ENCODE results near the gene BPI.
"Not testable (repeated sequence)": the region's sequence is repeated elsewhere in the genome, so short reads cannot be mapped to it uniquely, and the experiment has no call there.

Gene BPI

GRCh38 chr20:38306379-38306778 is 2.4 kb downstream of the BPI start:
- DNase-seq: no peak

DNA sequence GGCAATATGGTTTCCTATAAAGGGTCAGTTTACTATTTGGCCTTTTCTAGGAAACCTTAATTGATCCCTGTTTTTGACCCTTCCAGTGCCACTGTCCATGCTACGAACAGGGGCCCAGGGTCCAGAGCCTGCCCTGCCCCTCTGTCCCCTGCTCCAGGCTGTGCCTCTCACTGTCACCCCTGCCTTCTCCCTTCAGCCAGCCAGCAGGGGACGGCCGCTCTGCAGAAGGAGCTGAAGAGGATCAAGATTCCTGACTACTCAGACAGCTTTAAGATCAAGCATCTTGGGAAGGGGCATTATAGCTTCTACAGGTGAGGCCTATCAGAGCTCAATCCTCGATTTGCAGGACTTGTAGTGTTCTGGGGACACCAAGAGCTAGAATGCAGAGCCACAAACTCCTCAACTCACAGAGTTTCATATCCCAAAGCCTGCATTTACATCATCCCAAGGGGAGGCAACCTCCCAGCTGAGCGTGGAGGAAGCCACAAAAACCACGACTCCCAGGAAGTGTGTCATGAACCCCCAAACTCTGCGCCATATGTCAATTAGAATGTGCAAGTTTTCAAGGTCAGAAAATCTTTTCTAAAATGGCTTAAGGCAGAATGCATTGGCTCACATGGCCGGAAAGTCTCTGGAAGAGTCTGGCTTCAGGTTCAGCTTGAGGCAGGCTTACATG is 3.6 kb downstream of the BPI start:
- DNase-seq: no peak

DNA sequence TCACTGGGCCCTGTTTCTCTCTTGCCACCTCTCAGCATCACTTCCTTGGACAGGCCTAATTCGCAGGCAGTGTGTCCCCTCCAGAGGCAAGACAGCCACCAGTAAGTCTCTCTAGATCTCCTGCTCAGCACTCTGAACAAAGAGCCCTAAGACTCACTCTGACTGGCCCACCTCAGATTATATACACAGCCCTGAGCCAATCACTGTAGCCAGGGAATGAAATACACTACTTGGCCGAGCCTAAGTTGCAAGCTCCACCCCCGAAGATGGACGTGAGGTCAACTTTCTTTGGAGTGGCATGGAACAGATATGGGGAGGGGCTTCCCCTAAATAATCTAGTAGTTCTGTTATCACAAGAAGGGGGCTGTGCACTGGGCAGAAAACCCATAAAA is 4.1 kb downstream of the BPI start:
- no peak for DNase-seq

- no peak for DNase-seq
Observed at GRCh38 chr20:38308447-38308846, 4.5 kb downstream of the BPI start.

GRCh38 chr20:38311091-38311490 is 7.1 kb downstream of the BPI start:
- DNase-seq: no peak

- DNase-seq: no peak
Observed at GRCh38 chr20:38311491-38311890, 7.5 kb downstream of the BPI start.

DNA sequence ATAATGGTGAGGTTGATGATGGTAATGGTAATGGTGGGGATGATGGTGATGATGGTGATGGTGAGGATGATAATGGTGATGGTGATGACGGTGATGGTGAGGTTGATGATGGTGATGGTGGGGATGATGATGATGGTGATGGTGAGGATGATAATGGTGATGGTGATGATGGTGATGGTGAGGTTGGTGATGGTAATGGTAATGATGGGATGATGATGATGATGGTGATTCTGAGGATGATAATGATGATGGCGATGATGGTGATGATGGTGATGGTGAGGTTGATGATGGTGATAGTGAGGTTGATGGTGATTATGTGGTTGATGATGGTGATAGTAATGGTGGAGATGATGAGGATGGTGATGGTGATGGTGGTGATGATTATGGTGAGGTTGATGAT is 9.7 kb downstream of the BPI start:
- no peak for DNase-seq

- DNase-seq: not testable (repeated sequence)
Observed at GRCh38 chr20:38314350-38314749, 10.4 kb downstream of the BPI start.

- DNase-seq: no peak
Observed at GRCh38 chr20:38315290-38315966, 11.5 kb downstream of the BPI start.

DNA sequence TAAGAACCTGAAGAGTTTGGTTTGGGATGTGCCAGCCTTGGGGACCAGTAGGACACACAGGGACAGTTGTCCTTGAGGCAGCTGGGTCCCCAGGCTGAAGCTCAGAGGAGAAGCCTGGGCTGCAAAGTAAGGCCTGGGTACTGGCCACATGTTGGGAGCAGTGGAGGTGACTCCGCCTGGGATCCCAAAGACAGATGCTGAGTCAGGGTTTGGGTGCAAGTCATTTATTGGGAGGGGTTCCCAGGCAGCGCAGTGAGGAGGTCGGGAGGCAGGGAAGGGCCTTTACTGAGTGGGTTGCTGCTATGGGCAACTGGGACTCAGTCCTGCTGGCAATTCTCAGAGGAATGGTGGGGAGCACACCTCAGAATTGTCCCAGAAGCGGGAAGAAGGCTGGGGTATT is 12.4 kb downstream of the BPI start:
- DNase-seq: no peak

DNA sequence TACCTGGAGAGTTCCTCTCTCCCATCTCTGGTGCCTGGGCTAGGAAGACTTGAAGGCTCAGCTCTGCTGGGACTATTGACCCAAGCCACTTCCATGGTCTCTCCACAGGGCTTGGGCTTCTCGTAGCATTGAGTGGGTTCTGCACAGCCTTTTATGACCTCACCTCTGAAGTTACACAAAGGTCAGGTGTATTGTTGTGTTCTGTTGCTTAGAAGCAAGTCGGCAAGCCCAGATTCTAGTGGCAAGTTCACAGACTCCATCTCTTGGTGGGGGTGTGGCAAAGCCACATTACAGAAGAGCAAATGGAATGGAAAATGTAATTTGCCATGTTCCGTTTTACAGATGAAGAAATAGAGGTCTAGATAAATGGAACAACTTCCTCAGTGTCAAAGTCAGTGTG is 13.5 kb downstream of the BPI start:
- DNase-seq: no peak

DNA sequence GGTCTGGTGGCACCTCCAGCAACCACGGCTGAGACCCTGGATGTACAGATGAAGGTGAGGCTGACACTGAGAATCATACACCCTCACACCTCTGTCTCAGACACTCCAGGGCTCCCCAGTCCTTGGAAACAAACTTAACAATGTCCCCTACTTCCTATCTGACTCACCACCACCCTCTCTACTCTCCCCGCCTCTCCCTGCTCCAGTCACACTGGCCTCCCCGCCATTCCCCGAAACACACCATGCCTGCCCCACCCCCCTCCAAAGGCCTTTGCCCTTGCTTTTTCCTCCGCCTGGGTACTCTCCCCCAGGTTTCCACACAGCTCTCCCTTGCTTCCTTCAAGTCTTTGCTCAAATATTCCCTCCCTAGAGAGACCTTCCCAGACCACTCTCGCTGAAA is 16.3 kb downstream of the BPI start:
- no peak for DNase-seq

GRCh38 chr20:38321959-38322598 is 18.1 kb downstream of the BPI start:
- no peak for DNase-seq

- no peak for DNase-seq
Observed at GRCh38 chr20:38324159-38324558, 20.2 kb downstream of the BPI start.

- DNase-seq: no peak
Observed at GRCh38 chr20:38325167-38325566, 21.2 kb downstream of the BPI start.

DNA sequence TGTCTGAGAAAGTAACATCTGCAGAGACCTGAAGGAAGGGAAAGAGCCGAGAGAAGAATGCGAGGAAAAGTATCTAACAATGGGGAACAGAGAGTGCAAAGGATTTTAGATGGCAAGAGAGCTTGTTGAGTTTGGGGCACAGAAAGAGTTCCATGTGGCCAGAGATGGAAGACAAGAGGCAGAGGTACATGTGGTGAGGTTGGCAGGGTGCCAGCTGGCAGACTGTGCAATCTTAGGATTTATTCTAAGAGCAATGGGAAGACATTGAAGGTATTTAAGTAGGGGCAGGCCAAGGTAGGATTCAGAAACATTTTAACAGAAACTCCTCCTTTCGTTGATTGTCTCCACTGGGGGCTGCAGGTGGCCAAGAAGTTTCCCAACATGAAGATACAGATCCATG is 21.9 kb downstream of the BPI start:
- no peak for DNase-seq

GRCh38 chr20:38326309-38326708 is 22.4 kb downstream of the BPI start:
- DNase-seq: no peak

DNA sequence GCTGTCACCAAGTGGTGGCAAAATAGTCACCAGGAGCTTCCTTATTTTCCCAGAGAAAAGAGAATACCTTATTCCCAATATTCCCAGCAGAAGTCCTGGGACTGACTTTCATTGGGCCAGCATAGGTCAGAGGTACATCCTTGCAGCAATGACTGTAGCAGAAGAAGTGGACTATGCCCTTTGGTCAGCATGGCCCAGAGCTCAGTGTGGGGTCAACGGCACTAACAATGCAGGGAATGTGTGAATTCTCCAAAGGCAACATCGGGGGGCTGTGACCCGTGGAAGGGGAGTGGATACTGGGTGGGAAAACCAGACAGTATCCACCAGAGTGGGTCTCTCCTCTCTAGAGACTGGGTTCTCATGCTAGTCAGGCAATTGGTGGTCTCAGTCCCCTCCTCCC is 26.7 kb downstream of the BPI start:
- no peak for DNase-seq

DNA sequence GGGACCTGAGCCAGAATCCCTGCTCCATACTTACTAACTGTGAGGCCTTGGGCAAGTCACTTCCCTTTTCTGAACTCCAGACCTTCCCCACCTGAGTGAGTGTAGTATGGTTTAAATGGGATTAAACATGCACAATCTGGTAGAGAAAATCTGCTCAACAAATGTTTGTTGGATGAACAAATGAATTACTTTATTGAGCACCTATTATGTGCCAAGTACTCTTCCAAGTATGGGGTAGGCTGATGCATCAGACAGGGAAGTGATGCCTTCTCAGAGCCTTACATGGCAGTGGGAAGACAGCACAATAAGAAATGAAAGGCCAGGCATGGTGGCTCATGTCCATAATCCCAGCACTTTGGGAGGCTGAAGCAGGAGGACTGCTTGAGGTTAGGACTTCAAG is 27.3 kb downstream of the BPI start:
- DNase-seq: no peak

- no peak for DNase-seq
Observed at GRCh38 chr20:38331814-38332213, 27.9 kb downstream of the BPI start.

DNA sequence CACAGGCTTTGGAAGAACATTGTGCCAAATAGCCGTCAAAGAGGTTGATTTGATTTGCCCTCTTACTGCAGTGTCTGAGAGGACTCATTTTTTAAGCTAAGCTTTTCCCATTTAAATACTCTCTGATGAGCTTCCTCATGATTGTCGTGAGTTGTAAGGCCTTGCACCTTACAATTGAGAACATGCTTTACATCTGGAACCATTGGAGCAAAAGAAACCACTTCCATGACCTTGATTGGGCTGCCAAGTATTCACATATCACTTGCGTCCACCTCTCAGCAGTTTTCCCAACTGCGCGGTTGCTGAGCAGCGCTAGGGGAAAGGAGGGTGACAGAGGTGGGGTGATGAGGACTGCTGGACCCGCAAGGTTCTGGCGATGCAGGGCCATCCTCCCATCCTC is 30.1 kb downstream of the BPI start:
- no peak for DNase-seq

GRCh38 chr20:38336726-38337125 is 32.8 kb downstream of the BPI start:
- DNase-seq: no peak

DNA sequence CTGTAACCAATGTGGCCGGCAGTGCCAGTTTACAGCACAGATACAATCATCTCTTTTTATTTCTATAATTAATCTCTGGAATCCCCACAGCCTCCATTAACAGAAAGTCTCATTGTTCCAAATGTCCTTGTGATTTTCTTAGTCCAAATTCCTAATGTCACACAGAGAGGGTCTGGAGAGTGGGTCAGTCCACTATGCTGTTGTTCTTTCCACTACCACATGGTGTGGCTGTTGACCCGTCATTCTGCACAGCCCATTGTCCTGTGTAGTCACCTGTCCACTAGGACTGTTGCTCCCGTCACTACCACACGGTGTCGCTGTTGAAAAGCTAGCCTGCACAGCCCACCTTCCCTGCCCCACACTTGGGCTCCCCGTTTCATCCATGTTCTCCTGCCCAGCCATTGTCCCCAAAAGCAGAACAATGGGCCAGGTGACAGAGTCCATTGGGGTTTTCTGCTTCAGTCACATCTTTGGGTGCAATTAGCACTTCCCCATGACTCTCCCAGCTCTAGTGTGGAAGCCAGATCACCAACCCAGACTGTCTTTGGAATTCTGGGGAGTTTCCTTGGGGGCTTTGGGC is 33.7 kb downstream of the BPI start:
- no peak for DNase-seq

DNA sequence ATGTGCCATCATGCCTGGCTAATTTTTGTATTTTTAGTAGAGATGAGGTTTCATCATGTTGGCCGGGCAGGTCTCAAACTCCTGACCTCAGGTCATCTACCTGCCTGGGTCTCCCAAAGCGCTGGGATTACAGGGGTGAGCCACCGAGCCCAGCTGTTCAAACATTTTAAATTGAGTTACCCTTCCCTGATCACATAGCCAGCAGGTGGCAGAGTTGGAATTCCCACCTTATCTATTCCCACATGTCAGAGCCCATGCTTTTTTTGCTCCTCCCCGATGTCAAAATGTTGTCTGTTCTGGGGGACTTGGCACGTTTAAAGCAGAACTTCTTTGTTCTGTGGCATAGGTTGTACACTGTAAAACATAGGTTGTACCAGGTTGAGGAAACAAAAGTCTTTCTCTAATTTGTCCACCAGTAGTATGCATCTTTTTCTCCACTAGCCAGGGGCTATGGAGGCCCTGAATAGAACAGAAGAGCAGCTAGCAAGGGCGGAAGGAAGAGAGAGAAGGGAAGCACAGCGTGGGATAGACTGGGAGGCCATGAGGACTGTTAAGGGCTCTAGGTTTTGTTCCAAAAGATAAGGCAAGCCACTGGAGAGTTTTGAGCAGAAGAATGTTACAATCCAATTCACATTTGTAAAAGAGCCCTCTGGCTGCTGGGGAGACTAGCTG is 35.0 kb downstream of the BPI start:
- no peak for DNase-seq

All from NK-92 treated with Interleukin-12 subunit alpha and Interleukin-12 subunit beta, amount 100 ng/mL, for 24 hours (cell line).